Activated CD4-positive, alpha-beta T cell treated with anti-CD3 and anti-CD28 coated beads for 24 hours (primary cell): ENCODE results near the gene PPFIA3.

Source experiments
- DNase-seq, 2 donors: peaks; one replicate each; pipeline ENCODE4 v3.0.0-alpha.2; 2020; ENCODE audit warnings: low read depth in 2 of 2

PPFIA3 gene

GRCh38 chr19:49182848-49183375, 63.6 kb downstream of the PPFIA3 start:
- DNase-seq = no peak

GRCh38 chr19:49186108-49186507, 66.8 kb downstream of the PPFIA3 start:
- DNase-seq = no peak

- DNase-seq = no peak
Observed at GRCh38 chr19:49188626-49189200, 69.4 kb downstream of the PPFIA3 start.

- DNase-seq = no peak
Observed at GRCh38 chr19:49189259-49189658, 69.9 kb downstream of the PPFIA3 start.

GRCh38 chr19:49190781-49191180, 71.4 kb downstream of the PPFIA3 start:
- no peak for DNase-seq

GRCh38 chr19:49193822-49194394, 74.6 kb downstream of the PPFIA3 start:
- no peak for DNase-seq

- DNase-seq = no peak
Observed at GRCh38 chr19:49194408-49194807, 75.1 kb downstream of the PPFIA3 start.

- no peak for DNase-seq
Observed at GRCh38 chr19:49196527-49197240, 77.3 kb downstream of the PPFIA3 start.

- peak in 1 of 2 donors; percentile 8 for DNase-seq
Observed at GRCh38 chr19:49200238-49200862, 81.0 kb downstream of the PPFIA3 start.
